Activated T-helper 2 cell treated with anti-CD3 and anti-CD28 coated beads, Interferon-gamma antibody, Interleukin-2, Interleukin-4, amounts not matched to agents 10 μg/mL and 5 μg/mL and 100 μg/mL, durations not matched to agents 14 hours and 24 hours and 36 hours (primary cell): ENCODE measurements around the gene ARMC3. TPM values are rescaled to one million over a fixed set of nuclear protein-coding genes. Genes with fewer than 3 reads are reported as not detected.

Experiments
- DNase-seq: peaks from one replicate; pipeline ENCODE4 v3.0.0; 2021; ENCODE audit warnings: low spot score
- H3K27ac Mint-ChIP-seq: one replicate; pipeline ENCODE4 v1.8.0; 2021; ENCODE audit warnings: mixed read lengths
- H3K27me3 Mint-ChIP-seq: one replicate; pipeline ENCODE4 v1.8.0; 2021; ENCODE audit warnings: low read depth, mixed read lengths
- H3K36me3 Mint-ChIP-seq: one replicate; pipeline ENCODE4 v1.8.0; 2021; ENCODE audit warnings: low read depth, mixed read lengths
- H3K4me1 Mint-ChIP-seq: one replicate; pipeline ENCODE4 v1.8.0; 2021; ENCODE audit warnings: low read depth, mixed read lengths
- H3K4me3 Mint-ChIP-seq: one replicate; pipeline ENCODE4 v1.8.0; 2021; ENCODE audit warnings: low read depth, mild to moderate bottlenecking, moderate library complexity, mixed read lengths
- H3K9me3 Mint-ChIP-seq: one replicate; pipeline ENCODE4 v1.8.0; 2021; ENCODE audit warnings: mixed read lengths
- intact Hi-C: fragments of 100-400 bp; cut with micrococcal nuclease; formaldehyde crosslinking; loops from one replicate; pipeline ENCODE4 v1.15.1; 2023
- total RNA-seq: library from RNA; stranded (reverse); gene quantifications from 2 replicates; pipeline ENCODE4 v1.2.3, GENCODE V29; 2022

Gene ARMC3
- total RNA-seq, 1 donor from 2014 or later: not detected

- no peaks in the 10 kb centered on the region for H3K9me3 Mint-ChIP-seq
- intact Hi-C loops: no loop called here
- H3K4me3 Mint-ChIP-seq: no peak overlapping the region
- H3K27ac Mint-ChIP-seq: no peak overlapping the region
- H3K27me3 Mint-ChIP-seq: peaks cover 44% of the 10 kb centered on the region
- no peak for DNase-seq
- H3K36me3 Mint-ChIP-seq: no peaks in the 10 kb centered on the region
- no peaks in the 10 kb centered on the region for H3K4me1 Mint-ChIP-seq
Measured at GRCh38 chr10:23078114-23078513, 150.3 kb downstream of the ARMC3 start.

- intact Hi-C loops: no loop called here
- Mint-ChIP-seq H3K9me3 (no peaks in the 10 kb centered on the region), H3K4me1 (no peaks in the 10 kb centered on the region), H3K27ac (no peak overlapping the region), H3K36me3 (no peaks in the 10 kb centered on the region), H3K4me3 (no peak overlapping the region), H3K27me3 (peaks cover 46% of the 10 kb centered on the region)
- no peak for DNase-seq
Measured at GRCh38 chr10:23079700-23080099, 151.8 kb downstream of the ARMC3 start.

GRCh38 chr10:23080262-23080661 lies 152.4 kb downstream of the ARMC3 start:
- peaks cover 45% of the 10 kb centered on the region for H3K27me3 Mint-ChIP-seq
- no peaks in the 10 kb centered on the region for H3K9me3 Mint-ChIP-seq
- intact Hi-C loops: no loop called here

GRCh38 chr10:23081221-23081750 lies 153.4 kb downstream of the ARMC3 start:
- DNase-seq: no peak
- intact Hi-C loops: no loop called here
- Mint-ChIP-seq H3K9me3 (no peaks in the 10 kb centered on the region), H3K4me1 (no peaks in the 10 kb centered on the region), H3K36me3 (no peaks in the 10 kb centered on the region), H3K27me3 (peaks cover 41% of the 10 kb centered on the region), H3K27ac (no peak overlapping the region), H3K4me3 (no peak overlapping the region)

More at GRCh38 chr10:23080262-23080661, 152.4 kb downstream of the ARMC3 start:
- Mint-ChIP-seq H3K27ac (no peak overlapping the region), H3K4me3 (no peak overlapping the region), H3K36me3 (no peaks in the 10 kb centered on the region), H3K4me1 (no peaks in the 10 kb centered on the region)
- no peak for DNase-seq

- Mint-ChIP-seq H3K4me1 (no peaks in the 10 kb centered on the region), H3K27me3 (peaks cover 42% of the 10 kb centered on the region), H3K4me3 (no peak overlapping the region), H3K9me3 (no peaks in the 10 kb centered on the region), H3K36me3 (no peaks in the 10 kb centered on the region), H3K27ac (no peak overlapping the region)
- intact Hi-C loops: no loop called here
- no peak for DNase-seq
Measured at GRCh38 chr10:23081891-23082290, 154.0 kb downstream of the ARMC3 start.

Other genes with a start within 250 kb of the ARMC3 start
- gene PIP4K2A, start 213.5 kb upstream of the ARMC3 start, total RNA-seq: 104 and 105 TPM in 2 replicates
- 4.0 and 4.4 TPM in 2 replicates for gene MSRB2, start 167.5 kb downstream of the ARMC3 start, total RNA-seq